Vagina (tissue), 2 donors: ENCODE results near the gene MC3R.

ENCODE experiments used
- CTCF ChIP-seq, 3 experiments: fragments of 450-650 bp in 2 of 3; fragments of 200-600 bp in 1 of 3; sonication (generic) in 1 of 3; IDR thresholded peaks; one replicate each; pipeline ENCODE4 v1.5.1; 2017 to 2019; ENCODE audit warnings: antibody characterized with exemption in 3 of 3, mild to moderate bottlenecking in 2 of 3, moderate library complexity in 2 of 3
- POLR2A ChIP-seq, 2 donors: fragments of 450-650 bp; IDR thresholded peaks; one replicate each; pipeline ENCODE4 v1.6.1; 2017; ENCODE audit warnings: antibody characterized with exemption in 2 of 2, mild to moderate bottlenecking in 2 of 2, moderate library complexity in 2 of 2
- POLR2AphosphoS5 ChIP-seq, 2 donors: sonication (generic); formaldehyde crosslinking; IDR thresholded peaks; one replicate each; pipeline ENCODE4 v1.9.0; 2017; ENCODE audit warnings: antibody characterized with exemption in 2 of 2, mild to moderate bottlenecking in 2 of 2, low read depth in 1 of 2; ENCODE audit not compliant: insufficient read depth in 1 of 2

DNA sequence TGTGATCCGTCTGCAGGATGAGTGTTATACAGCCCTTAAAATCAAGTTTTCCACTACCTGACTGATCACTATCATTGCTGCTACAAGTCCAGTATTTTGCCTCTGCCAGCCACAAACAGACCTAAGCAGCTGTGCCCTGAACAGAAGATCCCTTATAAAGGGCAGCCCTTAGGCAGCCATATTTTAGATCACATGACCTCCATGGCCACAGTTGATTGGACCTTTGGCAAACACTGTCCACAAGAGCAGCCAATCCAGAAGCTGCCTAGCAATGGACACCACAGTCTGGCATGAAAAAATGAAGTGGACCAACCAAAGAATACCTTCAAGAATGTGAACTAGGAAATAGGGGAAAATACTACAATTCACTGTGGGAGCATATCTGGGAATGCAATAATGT lies 50.8 kb downstream of the MC3R start:
- TF ChIP-seq POLR2A (IDR thresholded peaks at IDR 0.05) (no peak), CTCF (IDR thresholded peaks at IDR 0.05) (no peak), POLR2AphosphoS5 (IDR thresholded peaks at IDR 0.05; ENCODE audit: insufficient read depth in 1 of 2, low read depth in 1 of 2) (no peak)
